HG03025 (cell line): Measurements from ENCODE around the gene GAPDHS.

Experiments used
- ATAC-seq: cut with Tn5 transposase; IDR thresholded peaks from one replicate; pipeline ENCODE4 v1.9.1; 2021; ENCODE audit warnings: mild to moderate bottlenecking, moderate library complexity; ENCODE audit not compliant: unreplicated experiment, low FRiP score

GAPDHS gene

DNA sequence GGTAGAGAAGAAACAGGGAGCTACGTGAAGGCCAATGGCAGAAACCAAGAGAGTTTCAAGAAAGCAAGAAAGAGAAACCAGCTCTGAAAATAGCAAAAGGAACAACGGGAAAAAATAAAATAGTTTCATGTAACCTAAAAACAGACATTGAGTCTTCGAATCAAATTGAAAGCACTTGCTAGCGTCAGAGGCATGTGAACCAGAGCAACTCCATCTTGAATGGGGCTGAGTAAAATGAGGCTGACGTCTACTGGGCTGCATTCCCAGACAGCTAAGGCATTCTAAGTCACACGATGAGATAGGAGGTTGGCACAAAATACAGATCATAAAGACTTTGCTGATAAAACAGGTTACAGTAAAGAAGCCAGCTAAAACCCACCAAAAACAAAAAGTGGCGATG, 45.5 kb downstream of the GAPDHS start:
- ATAC-seq, result no peak

DNA sequence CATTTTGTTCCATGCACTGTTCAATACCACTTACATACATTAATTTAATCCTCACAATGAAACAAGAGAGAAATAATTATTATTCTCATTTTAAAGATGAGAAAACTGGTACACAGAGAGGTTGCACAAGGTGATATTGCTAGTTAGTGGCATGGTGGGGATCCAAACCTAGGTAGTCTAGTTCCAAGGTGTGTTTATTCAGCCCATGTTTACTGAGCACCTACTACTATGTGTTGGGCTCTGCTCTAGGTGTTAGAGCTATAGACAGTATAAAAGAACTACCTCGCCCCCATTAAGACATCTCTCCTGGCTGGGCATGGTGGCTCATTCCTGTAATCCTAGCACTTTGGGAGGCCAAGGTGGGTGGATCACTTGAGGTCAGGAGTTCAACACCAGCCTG, 49.5 kb downstream of the GAPDHS start:
- no peak for ATAC-seq

DNA sequence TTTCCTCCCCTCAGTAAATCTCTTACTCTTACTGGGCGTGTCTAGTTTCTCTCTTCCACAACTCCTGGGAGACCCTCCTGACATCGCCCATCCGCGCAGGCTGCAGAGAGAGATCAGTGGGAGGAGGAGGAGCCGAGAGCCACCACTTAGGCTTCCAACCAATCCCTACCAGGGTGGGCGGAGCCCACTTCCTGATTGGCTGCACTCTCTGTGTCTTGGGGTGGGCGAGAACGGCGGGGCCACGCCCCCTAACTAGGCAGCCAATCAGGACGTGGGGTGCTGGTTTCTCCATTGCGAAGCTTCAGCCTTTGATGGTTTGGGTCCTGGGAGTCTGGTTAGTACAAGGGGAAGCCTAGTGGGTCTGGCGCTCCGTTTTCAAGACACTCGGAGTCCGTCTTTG, 52.6 kb downstream of the GAPDHS start, which contains the start of gene PMIS2:
PMIS2 (plus strand) TSS at position 326 of the 400 bp plus-strand sequence. CDS start 87 bp downstream, outside the sequence.
- ATAC-seq, result no peak

DNA sequence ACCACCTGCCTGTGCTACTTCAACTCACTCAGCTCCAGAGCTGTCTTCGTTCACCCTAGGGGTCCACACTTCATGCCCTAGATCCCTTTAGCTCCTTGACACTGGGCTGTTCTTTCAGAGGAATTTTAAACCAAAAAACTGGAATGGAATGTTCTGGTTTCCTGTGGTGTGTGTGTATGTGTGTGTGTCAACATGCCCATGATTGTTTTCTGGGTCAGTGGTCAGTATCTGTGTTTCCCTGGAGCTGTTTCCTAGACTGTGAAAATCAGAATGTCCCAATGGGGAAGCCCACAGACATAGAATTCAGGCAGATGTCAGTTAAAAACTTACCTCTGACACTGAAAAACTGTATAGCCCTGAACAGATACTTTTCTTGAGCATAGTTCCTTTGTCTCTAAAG, 54.1 kb downstream of the GAPDHS start:
- ATAC-seq, result no peak

DNA sequence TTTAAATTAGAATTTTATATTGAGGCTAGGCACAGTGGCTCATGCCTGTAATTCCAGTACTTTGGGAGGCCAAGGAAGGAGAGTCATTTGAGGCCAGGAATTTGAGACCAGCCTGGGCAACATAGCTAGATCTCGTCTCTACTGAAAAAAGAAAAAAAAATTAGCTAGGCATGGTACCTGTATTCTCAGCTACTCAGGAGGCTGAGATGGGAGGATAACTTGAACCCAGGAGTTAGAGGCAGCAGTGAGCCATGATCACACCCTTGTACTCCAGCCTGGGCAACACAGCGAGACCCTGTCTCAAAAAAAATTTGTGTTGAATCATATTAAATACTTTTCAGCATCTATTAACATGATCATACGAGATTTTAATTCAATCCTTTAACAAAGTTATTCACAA, 57.6 kb downstream of the GAPDHS start:
- no peak for ATAC-seq

DNA sequence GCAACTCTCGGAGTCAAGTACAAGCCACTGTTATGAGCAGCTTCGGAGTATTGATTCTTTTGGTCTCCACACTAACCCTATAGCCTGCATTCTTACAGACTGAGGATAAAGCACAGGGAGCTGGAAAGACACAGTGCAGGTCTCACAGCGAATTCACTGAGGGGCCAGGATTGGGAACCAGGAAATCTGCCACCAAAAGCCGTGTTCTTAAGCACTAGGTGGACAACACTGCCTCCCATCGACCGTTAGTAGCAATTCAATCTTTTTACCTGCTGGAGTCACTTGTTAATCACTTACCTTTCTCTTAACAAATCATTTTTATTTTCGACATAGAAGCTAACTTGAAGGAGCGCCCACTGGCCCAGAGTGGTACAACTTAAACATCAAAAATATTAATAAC, 59.0 kb downstream of the GAPDHS start:
- ATAC-seq, result no peak
